ENCODE data around the gene BRAT1.

BRAT1 gene

DNA sequence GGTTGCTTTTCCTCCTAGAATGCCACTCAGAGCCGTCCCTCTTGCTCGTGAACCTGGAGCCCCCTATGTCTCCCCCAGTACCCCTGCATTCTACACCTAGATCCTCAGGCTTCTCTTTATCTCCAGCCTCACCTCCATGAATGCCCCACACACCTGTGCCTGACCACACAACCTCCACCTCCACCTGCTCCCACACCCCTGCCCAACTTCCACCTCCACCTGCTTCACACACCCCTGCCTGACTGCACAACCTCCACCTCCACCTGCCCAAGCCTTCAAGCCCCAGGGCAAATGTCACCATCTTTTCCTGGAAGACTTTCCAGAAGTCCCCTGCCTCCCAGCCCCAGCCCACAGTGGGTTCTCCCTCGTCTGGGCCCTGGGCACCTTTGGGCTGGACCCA lies 42.6 kb downstream of the BRAT1 start:
- H2AFZ ChIP-seq (ENCODE audit: low read depth): no peak overlapping the region
- no peaks in the 10 kb centered on the region for H4K20me1 ChIP-seq (ENCODE audit: insufficient read depth)
- H3K27ac ChIP-seq: no peak overlapping the region
- H3K36me3 ChIP-seq (ENCODE audit: insufficient read depth): no peaks in the 10 kb centered on the region
- peaks cover 51% of the 10 kb centered on the region; the same call in 1 of the 2 replicates for H3K27me3 ChIP-seq (ENCODE audit: insufficient read depth, low read depth)
- H3K79me2 ChIP-seq (ENCODE audit: insufficient read depth, low read depth): no peaks in the 10 kb centered on the region
- H3K9ac ChIP-seq: no peak overlapping the region
- peaks cover 27% of the 10 kb centered on the region for H3K4me1 ChIP-seq (ENCODE audit: low read depth, poor library complexity, severe bottlenecking)
- H3K4me3 ChIP-seq (IDR thresholded peaks at IDR 0.05; ENCODE audit: insufficient read depth, low read depth, low read length): no peak overlapping the region
- no peak overlapping the region for H3K4me2 ChIP-seq
- TF ChIP-seq, protein P1, sequence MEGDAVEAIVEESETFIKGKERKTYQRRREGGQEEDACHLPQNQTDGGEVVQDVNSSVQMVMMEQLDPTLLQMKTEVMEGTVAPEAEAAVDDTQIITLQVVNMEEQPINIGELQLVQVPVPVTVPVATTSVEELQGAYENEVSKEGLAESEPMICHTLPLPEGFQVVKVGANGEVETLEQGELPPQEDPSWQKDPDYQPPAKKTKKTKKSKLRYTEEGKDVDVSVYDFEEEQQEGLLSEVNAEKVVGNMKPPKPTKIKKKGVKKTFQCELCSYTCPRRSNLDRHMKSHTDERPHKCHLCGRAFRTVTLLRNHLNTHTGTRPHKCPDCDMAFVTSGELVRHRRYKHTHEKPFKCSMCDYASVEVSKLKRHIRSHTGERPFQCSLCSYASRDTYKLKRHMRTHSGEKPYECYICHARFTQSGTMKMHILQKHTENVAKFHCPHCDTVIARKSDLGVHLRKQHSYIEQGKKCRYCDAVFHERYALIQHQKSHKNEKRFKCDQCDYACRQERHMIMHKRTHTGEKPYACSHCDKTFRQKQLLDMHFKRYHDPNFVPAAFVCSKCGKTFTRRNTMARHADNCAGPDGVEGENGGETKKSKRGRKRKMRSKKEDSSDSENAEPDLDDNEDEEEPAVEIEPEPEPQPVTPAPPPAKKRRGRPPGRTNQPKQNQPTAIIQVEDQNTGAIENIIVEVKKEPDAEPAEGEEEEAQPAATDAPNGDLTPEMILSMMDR (conservative IDR thresholded peaks at IDR 0.05; ENCODE audit: low read depth, low read length): no peak

DNA sequence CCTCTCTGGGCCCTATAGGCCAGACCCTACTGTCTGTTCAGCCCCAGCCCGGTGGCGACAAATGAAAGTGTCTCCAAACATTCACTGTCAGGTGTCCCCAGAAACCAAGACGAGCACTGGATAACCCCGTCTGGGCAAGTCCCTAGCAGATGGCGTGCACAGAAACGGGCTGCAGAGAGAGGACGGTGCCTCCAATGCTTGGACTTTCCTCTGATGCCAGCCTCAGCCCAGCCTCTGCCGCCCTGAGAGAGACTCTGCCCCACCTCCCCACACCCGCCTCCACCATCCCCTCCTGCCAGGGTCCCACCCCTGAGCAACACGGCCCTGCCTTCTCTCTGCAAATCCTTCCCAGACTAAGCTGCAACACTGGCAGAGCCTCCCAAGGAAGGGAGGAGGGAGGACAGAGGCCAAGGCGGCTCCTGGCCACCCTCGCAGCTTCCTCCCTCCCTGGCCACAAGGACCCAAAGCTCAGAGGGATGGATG lies 43.1 kb downstream of the BRAT1 start:
- peaks cover 29% of the 10 kb centered on the region for H3K4me1 ChIP-seq (ENCODE audit: low read depth, poor library complexity, severe bottlenecking)
- no peaks in the 10 kb centered on the region for H4K20me1 ChIP-seq (ENCODE audit: insufficient read depth)
- no peaks in the 10 kb centered on the region for H3K79me2 ChIP-seq (ENCODE audit: insufficient read depth, low read depth)
- H3K36me3 ChIP-seq (ENCODE audit: insufficient read depth): no peaks in the 10 kb centered on the region
- no peak overlapping the region for H3K4me2 ChIP-seq
- no peak overlapping the region for H3K9ac ChIP-seq
- H2AFZ ChIP-seq (ENCODE audit: low read depth): no peak overlapping the region
- TF ChIP-seq, protein P1 (conservative IDR thresholded peaks at IDR 0.05; ENCODE audit: low read depth, low read length): no peak
- H3K4me3 ChIP-seq (IDR thresholded peaks at IDR 0.05; ENCODE audit: insufficient read depth, low read depth, low read length): no peak overlapping the region
- peaks cover 46% of the 10 kb centered on the region; the same call in 1 of the 2 replicates for H3K27me3 ChIP-seq (ENCODE audit: insufficient read depth, low read depth)
- no peak overlapping the region for H3K27ac ChIP-seq

DNA sequence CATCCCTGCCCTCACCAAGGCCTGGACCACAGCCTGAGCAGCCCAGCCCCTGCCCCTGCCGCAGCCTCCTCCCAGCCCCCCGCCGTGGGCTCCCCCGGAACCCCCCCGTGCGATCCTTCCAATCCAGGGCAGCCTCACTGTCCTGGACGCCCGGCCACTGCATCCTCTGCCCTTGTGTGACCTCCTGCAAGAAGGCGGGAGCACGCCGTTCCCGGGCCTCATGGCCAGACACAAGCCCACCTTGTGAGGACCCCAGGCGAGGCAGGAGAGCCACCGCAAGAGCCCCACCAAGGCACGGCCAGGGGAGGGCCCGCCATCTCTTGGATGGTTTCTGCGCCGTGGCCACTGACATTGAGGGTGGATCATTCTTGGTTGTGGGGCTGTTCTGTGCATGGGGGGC lies 43.6 kb downstream of the BRAT1 start:
- Histone ChIP-seq H3K4me1 (ENCODE audit: low read depth, poor library complexity, severe bottlenecking) (peaks cover 29% of the 10 kb centered on the region), H4K20me1 (ENCODE audit: insufficient read depth) (no peaks in the 10 kb centered on the region), H3K27ac (no peak overlapping the region), H3K36me3 (ENCODE audit: insufficient read depth) (no peaks in the 10 kb centered on the region), H3K79me2 (ENCODE audit: insufficient read depth, low read depth) (no peaks in the 10 kb centered on the region), H3K9ac (no peak overlapping the region), H2AFZ (ENCODE audit: low read depth) (no peak overlapping the region), H3K27me3 (ENCODE audit: insufficient read depth, low read depth) (peaks cover 42% of the 10 kb centered on the region; the same call in 1 of the 2 replicates), H3K4me2 (no peak overlapping the region), H3K4me3 (IDR thresholded peaks at IDR 0.05; ENCODE audit: insufficient read depth, low read depth, low read length) (no peak overlapping the region)
- TF ChIP-seq, protein P1 (conservative IDR thresholded peaks at IDR 0.05; ENCODE audit: low read depth, low read length): no peak

DNA sequence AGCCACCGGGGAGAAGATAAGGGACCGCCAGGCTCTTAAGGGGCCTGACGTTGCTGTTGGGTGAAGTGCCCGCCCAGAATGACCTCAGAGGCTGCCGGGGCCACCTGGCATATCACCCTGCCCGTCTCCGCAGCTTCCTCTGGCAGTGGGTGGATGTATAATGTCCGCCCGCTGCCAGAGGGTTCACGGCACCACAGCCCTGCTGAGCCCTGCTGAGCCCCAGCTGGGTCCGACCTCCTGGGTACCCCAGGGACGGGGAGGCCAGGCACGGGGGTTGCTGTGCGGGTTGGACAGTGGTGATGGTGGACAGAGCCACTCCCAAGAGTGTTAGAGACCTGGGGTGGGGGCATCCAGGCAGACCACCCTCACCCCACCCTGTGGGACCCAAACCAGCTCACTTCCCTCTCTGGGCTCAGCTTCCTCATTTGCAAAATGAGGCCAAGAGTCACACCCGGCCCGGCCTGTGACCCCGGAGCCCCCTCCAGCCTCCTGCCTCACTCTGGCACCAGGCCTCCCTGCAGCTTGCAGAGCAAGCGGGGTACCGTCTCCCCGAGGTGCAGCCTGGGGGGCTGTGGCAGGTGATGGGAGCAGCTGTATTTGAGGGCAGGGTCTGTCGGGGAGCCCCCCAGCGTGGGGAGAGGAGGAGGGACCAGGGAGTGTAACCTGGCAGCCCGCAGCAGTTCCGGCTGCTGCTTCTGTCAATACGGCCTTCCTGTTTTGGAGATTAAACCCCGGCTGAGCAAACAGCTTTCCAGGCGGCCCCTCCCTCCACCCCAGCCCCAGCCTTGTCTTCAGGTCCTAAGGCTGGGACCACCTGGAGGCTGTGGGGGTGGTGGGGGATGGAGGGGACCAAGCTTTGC lies 44.2 kb downstream of the BRAT1 start:
- Histone ChIP-seq H3K27me3 (ENCODE audit: insufficient read depth, low read depth) (peaks cover 35% of the 10 kb centered on the region; the same call in 1 of the 2 replicates), H3K27ac (no peak overlapping the region), H2AFZ (ENCODE audit: low read depth) (no peak overlapping the region), H3K36me3 (ENCODE audit: insufficient read depth) (no peaks in the 10 kb centered on the region), H3K4me3 (IDR thresholded peaks at IDR 0.05; ENCODE audit: insufficient read depth, low read depth, low read length) (no peak overlapping the region), H3K79me2 (ENCODE audit: insufficient read depth, low read depth) (no peaks in the 10 kb centered on the region), H3K4me1 (ENCODE audit: low read depth, poor library complexity, severe bottlenecking) (peaks cover 29% of the 10 kb centered on the region), H3K4me2 (no peak overlapping the region), H3K9ac (no peak overlapping the region), H4K20me1 (ENCODE audit: insufficient read depth) (no peaks in the 10 kb centered on the region)
- TF ChIP-seq, protein P1 (conservative IDR thresholded peaks at IDR 0.05; ENCODE audit: low read depth, low read length): no peak
